ENCODE results near the gene GAB1.

GAB1 gene

DNA sequence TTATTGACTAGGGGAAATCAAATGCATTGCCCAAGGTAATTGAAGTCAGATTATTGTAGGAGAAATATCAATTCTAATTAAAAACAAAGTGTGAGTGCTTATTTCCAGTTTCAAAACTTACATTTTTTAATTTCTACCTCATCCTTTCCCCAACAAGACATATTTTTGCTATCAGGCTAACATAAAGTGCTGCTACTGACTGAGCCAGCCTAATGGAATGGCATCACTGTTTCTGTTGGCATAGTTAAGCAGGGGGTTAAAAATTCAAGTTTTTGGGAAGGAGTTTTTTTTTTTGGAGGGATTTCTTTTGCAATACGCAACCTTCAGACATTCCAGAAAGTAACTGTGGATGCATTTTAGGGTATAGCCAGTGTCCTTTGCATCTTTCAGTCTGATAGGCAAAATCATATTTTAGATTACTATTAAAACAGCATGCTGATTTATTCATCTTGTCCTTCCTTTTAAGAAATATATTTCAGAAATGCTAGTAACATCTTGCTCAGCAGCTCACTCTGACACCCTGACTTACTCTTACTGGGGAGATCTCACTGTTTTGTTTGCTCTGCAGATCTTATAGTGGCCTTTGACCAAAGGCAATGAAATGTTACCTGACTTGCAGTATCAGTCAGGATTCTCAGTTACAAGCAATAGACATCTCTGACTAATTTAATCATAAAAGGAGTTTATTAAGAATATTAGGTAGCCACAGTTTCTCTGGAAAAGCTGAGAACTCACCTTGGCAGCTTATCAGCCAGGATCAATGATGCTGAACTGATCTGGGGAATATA is 24.4 kb downstream of the GAB1 start:
- Mint-ChIP-seq H3K4me1 (peaks cover 31% of the 10 kb centered on the region), H3K9me3 (no peaks in the 10 kb centered on the region), H3K4me3 (no peak overlapping the region), H3K36me3 (no peaks in the 10 kb centered on the region), H3K27ac (peak overlapping the region; percentile 24)
- no peak for ATAC-seq
- no peak for DNase-seq (ENCODE audit: low spot score in 2 of 2)

GRCh38 chr4:143362349-143363046 is 25.8 kb downstream of the GAB1 start:
- H3K36me3 Mint-ChIP-seq = no peaks in the 10 kb centered on the region
- ATAC-seq = peak; percentile 46
- DNase-seq (ENCODE audit: low spot score in 2 of 2) = no peak
- H3K4me3 Mint-ChIP-seq = no peak overlapping the region
- H3K27ac Mint-ChIP-seq = peak overlapping the region; percentile 24
- H3K9me3 Mint-ChIP-seq = no peaks in the 10 kb centered on the region
- peaks cover 25% of the 10 kb centered on the region for H3K4me1 Mint-ChIP-seq

- no peak for DNase-seq (ENCODE audit: low spot score in 2 of 2)
- Mint-ChIP-seq H3K27ac (peak overlapping the region; percentile 24), H3K4me3 (no peak overlapping the region), H3K4me1 (peaks cover 25% of the 10 kb centered on the region), H3K9me3 (no peaks in the 10 kb centered on the region), H3K36me3 (no peaks in the 10 kb centered on the region)
- ATAC-seq = no peak
Observed at GRCh38 chr4:143363332-143363731, 26.7 kb downstream of the GAB1 start.

DNA sequence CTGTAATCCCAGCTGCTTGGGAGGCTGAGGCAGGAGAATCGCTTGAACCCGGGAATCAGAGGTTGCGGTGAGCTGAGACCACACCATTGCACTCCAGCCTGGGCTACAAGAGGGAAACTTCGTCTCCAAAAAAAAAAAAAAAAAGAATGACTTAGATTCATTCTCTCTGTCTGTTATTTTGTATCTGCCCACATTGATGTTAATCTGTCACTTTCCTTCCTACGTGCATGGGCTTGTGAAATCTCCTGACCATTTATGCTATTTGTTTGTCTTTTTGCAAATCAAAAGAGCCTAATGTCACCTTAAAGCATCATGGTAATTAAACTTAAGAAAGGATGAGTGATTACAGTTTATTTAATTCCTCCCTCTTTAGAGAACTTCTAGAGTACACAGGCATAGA is 27.4 kb downstream of the GAB1 start:
- DNase-seq (ENCODE audit: low spot score in 2 of 2) = no peak
- Mint-ChIP-seq H3K36me3 (no peaks in the 10 kb centered on the region), H3K9me3 (no peaks in the 10 kb centered on the region), H3K27ac (no peak overlapping the region), H3K4me1 (peaks cover 19% of the 10 kb centered on the region), H3K4me3 (no peak overlapping the region)
- ATAC-seq = no peak

DNA sequence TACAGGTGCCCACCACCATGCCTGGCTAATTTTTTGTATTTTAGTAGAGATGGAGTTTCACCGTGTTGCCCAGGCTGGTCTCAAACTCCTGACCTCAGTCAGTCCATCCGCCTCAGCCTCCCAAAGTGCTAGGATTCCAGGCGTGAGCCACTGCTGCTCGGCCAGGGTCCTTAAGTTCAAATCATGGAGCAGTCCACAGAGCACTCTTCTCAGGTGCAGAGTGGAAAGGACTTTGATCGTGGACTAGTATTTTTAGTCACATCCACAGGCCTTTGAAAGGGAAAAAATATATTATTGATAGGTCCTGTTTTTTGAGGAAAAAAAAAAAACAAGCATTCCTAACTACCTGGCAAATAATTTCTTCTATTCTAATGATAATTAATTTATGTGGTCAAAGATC is 31.2 kb downstream of the GAB1 start:
- no peaks in the 10 kb centered on the region for H3K9me3 Mint-ChIP-seq
- ATAC-seq = no peak
- H3K4me3 Mint-ChIP-seq = no peak overlapping the region

GRCh38 chr4:143369552-143369951 is 32.9 kb downstream of the GAB1 start:
- no peaks in the 10 kb centered on the region for H3K9me3 Mint-ChIP-seq
- no peaks in the 10 kb centered on the region for H3K36me3 Mint-ChIP-seq
- H3K27ac Mint-ChIP-seq = no peak overlapping the region
- DNase-seq (ENCODE audit: low spot score in 2 of 2) (no peak), ATAC-seq (no peak)
- H3K4me1 Mint-ChIP-seq = no peaks in the 10 kb centered on the region
- H3K4me3 Mint-ChIP-seq = no peak overlapping the region

More for the DNA sequence above, 31.2 kb downstream of the GAB1 start:
- DNase-seq (ENCODE audit: low spot score in 2 of 2) = no peak
- Mint-ChIP-seq H3K27ac (no peak overlapping the region), H3K36me3 (no peaks in the 10 kb centered on the region), H3K4me1 (no peaks in the 10 kb centered on the region)

GRCh38 chr4:143372093-143372915 is 35.6 kb downstream of the GAB1 start:
- Mint-ChIP-seq H3K4me1 (no peaks in the 10 kb centered on the region), H3K4me3 (no peak overlapping the region), H3K36me3 (no peaks in the 10 kb centered on the region), H3K27ac (no peak overlapping the region), H3K9me3 (no peaks in the 10 kb centered on the region)
- DNase-seq (ENCODE audit: low spot score in 2 of 2) (no peak), ATAC-seq (peak; percentile 53)

GRCh38 chr4:143374255-143374654 is 37.6 kb downstream of the GAB1 start:
- DNase-seq (ENCODE audit: low spot score in 2 of 2) (no peak), ATAC-seq (no peak)
- H3K36me3 Mint-ChIP-seq = no peaks in the 10 kb centered on the region
- no peaks in the 10 kb centered on the region for H3K9me3 Mint-ChIP-seq
- H3K4me3 Mint-ChIP-seq = no peak overlapping the region
- no peak overlapping the region for H3K27ac Mint-ChIP-seq
- H3K4me1 Mint-ChIP-seq = no peaks in the 10 kb centered on the region

GRCh38 chr4:143374771-143375170 is 38.1 kb downstream of the GAB1 start:
- no peaks in the 10 kb centered on the region for H3K9me3 Mint-ChIP-seq
- H3K4me3 Mint-ChIP-seq = no peak overlapping the region
- no peak for DNase-seq (ENCODE audit: low spot score in 2 of 2)

GRCh38 chr4:143375326-143376073 is 38.8 kb downstream of the GAB1 start:
- Mint-ChIP-seq H3K36me3 (no peaks in the 10 kb centered on the region), H3K4me3 (no peak overlapping the region), H3K4me1 (no peaks in the 10 kb centered on the region), H3K9me3 (no peaks in the 10 kb centered on the region), H3K27ac (no peak overlapping the region)
- DNase-seq (ENCODE audit: low spot score in 2 of 2) (no peak), ATAC-seq (peak; percentile 62)

More at GRCh38 chr4:143374771-143375170, 38.1 kb downstream of the GAB1 start:
- Mint-ChIP-seq H3K27ac (no peak overlapping the region), H3K4me1 (no peaks in the 10 kb centered on the region), H3K36me3 (no peaks in the 10 kb centered on the region)
- ATAC-seq = no peak

- ATAC-seq (no peak), DNase-seq (ENCODE audit: low spot score in 2 of 2) (no peak)
- Mint-ChIP-seq H3K4me1 (no peaks in the 10 kb centered on the region), H3K9me3 (no peaks in the 10 kb centered on the region), H3K27ac (no peak overlapping the region), H3K36me3 (no peaks in the 10 kb centered on the region), H3K4me3 (no peak overlapping the region)
Observed at GRCh38 chr4:143377611-143378099, 41.0 kb downstream of the GAB1 start.

GRCh38 chr4:143380629-143381028 is 44.0 kb downstream of the GAB1 start:
- ATAC-seq (no peak), DNase-seq (ENCODE audit: low spot score in 2 of 2) (no peak)
- H3K36me3 Mint-ChIP-seq = no peaks in the 10 kb centered on the region
- H3K9me3 Mint-ChIP-seq = no peaks in the 10 kb centered on the region
- no peaks in the 10 kb centered on the region for H3K4me1 Mint-ChIP-seq
- H3K4me3 Mint-ChIP-seq = no peak overlapping the region
- no peak overlapping the region for H3K27ac Mint-ChIP-seq

- no peaks in the 10 kb centered on the region for H3K36me3 Mint-ChIP-seq
- no peak for DNase-seq (ENCODE audit: low spot score in 2 of 2)
- no peak overlapping the region for H3K4me3 Mint-ChIP-seq
- ATAC-seq = peak; percentile 67
- H3K27ac Mint-ChIP-seq = no peak overlapping the region
- no peaks in the 10 kb centered on the region for H3K9me3 Mint-ChIP-seq
- no peaks in the 10 kb centered on the region for H3K4me1 Mint-ChIP-seq
Observed at GRCh38 chr4:143381189-143382118, 44.8 kb downstream of the GAB1 start.

GRCh38 chr4:143382596-143382995 is 45.9 kb downstream of the GAB1 start:
- Mint-ChIP-seq H3K36me3 (no peaks in the 10 kb centered on the region), H3K4me1 (no peaks in the 10 kb centered on the region), H3K4me3 (no peak overlapping the region), H3K27ac (no peak overlapping the region), H3K9me3 (no peaks in the 10 kb centered on the region)
- DNase-seq (ENCODE audit: low spot score in 2 of 2) = no peak
- ATAC-seq = no peak

All from stimulated activated effector memory CD8-positive, alpha-beta T cell treated with anti-CD3 and anti-CD28 coated beads, Interleukin-12 subunit alpha, Interleukin-12 subunit beta, amount 100 ng/mL, for 72 hours (primary cell).